Type B pancreatic cell (in vitro differentiated cells): ENCODE measurements around the gene ADAM22. TPM values are rescaled to one million over a fixed set of nuclear protein-coding genes. Genes with fewer than 3 reads are reported as not detected.

Source experiments
- DNase-seq: peaks from one replicate; pipeline ENCODE4 v3.0.0; 2021; ENCODE audit warnings: mixed read lengths; ENCODE audit not compliant: unreplicated experiment; ENCODE audit errors: extremely low spot score
- H3K27ac Mint-ChIP-seq: 2 replicates; pipeline ENCODE4 v1.8.0; 2021; ENCODE audit warnings: mild to moderate bottlenecking, mixed read lengths
- H3K27me3 Mint-ChIP-seq: 2 replicates; pipeline ENCODE4 v1.8.0; 2021; ENCODE audit warnings: mixed read lengths
- H3K36me3 Mint-ChIP-seq: 2 replicates; pipeline ENCODE4 v1.8.0; 2021; ENCODE audit warnings: mixed read lengths
- H3K4me1 Mint-ChIP-seq: one replicate; pipeline ENCODE4 v1.8.0; 2021; ENCODE audit warnings: mixed read lengths; ENCODE audit not compliant: unreplicated experiment
- H3K4me3 Mint-ChIP-seq: 2 replicates; pipeline ENCODE4 v1.8.0; 2021; ENCODE audit warnings: mild to moderate bottlenecking, mixed read lengths
- H3K9me3 Mint-ChIP-seq: 2 replicates; pipeline ENCODE4 v1.8.0; 2021; ENCODE audit warnings: mixed read lengths
- CTCF ChIP-seq: fragments of 200-600 bp; sonication (generic); conservative IDR thresholded peaks from 2 replicates; pipeline ENCODE4 v1.5.0; 2021; ENCODE audit warnings: antibody characterized with exemption, mild to moderate bottlenecking
- total RNA-seq: library from RNA; stranded (reverse); gene quantifications from 2 replicates; pipeline ENCODE4 v1.2.1, GENCODE V29; 2021; ENCODE audit warnings: low replicate concordance

The ADAM22 gene
- total RNA-seq, 1 donor from 2014 or later = 8.1 TPM

DNA sequence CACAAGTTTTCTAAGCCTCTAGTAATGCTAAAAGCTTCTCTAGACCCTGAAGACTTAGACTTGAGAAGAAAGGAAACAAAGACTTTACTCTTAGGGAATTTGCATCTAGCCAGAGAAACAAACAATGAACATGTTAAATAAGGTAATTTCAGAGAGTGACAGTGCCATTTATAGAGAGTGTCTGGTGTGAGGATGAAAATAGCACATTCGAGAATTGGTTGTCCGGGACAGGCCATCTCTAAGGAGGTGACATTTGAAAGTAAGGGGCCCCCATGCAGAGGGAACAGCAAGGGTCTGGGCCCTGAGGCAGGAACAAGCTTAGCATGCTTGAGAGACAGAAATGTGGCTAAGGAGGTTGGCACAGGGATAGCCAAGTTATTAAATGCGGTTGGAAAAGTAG lies 48.1 kb downstream of the ADAM22 start:
- no peaks in the 10 kb centered on the region for H3K27me3 Mint-ChIP-seq
- H3K27ac Mint-ChIP-seq = no peak overlapping the region
- no peaks in the 10 kb centered on the region for H3K9me3 Mint-ChIP-seq
- TF ChIP-seq CTCF = no peak
- no peaks in the 10 kb centered on the region for H3K36me3 Mint-ChIP-seq
- no peak for DNase-seq
- no peak overlapping the region for H3K4me3 Mint-ChIP-seq
- no peaks in the 10 kb centered on the region for H3K4me1 Mint-ChIP-seq

DNA sequence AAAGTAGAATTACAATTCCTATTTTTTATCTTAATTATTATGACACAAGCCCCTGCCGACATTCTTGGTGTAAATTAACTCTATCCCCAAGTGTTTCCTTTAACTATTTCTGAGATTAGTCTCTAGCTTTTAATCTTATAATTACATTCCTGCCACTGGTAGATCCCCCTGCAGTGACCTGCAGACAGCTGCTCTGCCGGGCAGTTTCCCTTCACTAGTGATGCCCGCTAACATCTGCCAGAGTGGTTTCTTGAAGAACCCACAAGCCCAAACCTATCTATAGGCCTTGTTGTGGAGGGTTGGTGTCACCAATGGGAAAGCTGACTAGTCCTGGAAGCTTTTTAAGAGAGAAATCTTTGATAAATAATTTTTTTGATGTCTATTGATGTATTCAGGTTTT lies 50.0 kb downstream of the ADAM22 start:
- Mint-ChIP-seq H3K4me1 (no peaks in the 10 kb centered on the region), H3K27ac (no peak overlapping the region), H3K27me3 (no peaks in the 10 kb centered on the region), H3K4me3 (no peak overlapping the region), H3K36me3 (no peaks in the 10 kb centered on the region), H3K9me3 (no peaks in the 10 kb centered on the region)
- no peak for DNase-seq
- no peak for TF ChIP-seq CTCF

- Mint-ChIP-seq H3K4me3 (no peak overlapping the region), H3K27me3 (no peaks in the 10 kb centered on the region), H3K36me3 (no peaks in the 10 kb centered on the region), H3K9me3 (no peaks in the 10 kb centered on the region), H3K4me1 (no peaks in the 10 kb centered on the region), H3K27ac (no peak overlapping the region)
- DNase-seq = no peak
- no peak for TF ChIP-seq CTCF
Measured at GRCh38 chr7:87993269-87993668, 59.2 kb downstream of the ADAM22 start.

DNA sequence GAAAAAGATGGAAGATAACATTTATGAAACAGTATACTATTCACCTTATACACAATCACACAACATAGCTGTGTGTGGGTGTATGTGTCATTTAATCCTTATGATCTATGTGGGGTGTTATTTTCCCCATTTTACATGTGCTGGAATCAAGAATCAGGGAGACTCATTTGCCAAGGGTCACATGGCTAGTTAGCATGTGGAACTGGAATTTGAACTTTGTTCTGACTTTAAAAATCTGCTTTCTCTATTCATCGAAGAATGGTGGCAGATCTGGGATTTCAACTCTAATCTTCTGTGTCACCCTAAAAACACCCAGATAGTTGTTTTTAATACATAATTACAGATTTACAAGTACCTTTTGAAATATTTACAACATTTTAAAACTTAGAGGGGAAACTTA lies 65.2 kb downstream of the ADAM22 start:
- no peaks in the 10 kb centered on the region for H3K27me3 Mint-ChIP-seq
- H3K9me3 Mint-ChIP-seq = no peaks in the 10 kb centered on the region
- peaks cover 3% of the 10 kb centered on the region for H3K4me1 Mint-ChIP-seq
- no peak for DNase-seq
- TF ChIP-seq CTCF = no peak
- H3K4me3 Mint-ChIP-seq = no peak overlapping the region
- H3K27ac Mint-ChIP-seq = no peak overlapping the region
- no peaks in the 10 kb centered on the region for H3K36me3 Mint-ChIP-seq

- TF ChIP-seq CTCF = no peak
- Mint-ChIP-seq H3K27me3 (no peaks in the 10 kb centered on the region), H3K4me3 (no peak overlapping the region), H3K4me1 (peaks cover 3% of the 10 kb centered on the region), H3K9me3 (no peaks in the 10 kb centered on the region), H3K27ac (no peak overlapping the region), H3K36me3 (no peaks in the 10 kb centered on the region)
- DNase-seq = no peak
Measured at GRCh38 chr7:88001744-88002530, 67.9 kb downstream of the ADAM22 start.
